Measurements from ENCODE around the gene AEBP2.

DNA sequence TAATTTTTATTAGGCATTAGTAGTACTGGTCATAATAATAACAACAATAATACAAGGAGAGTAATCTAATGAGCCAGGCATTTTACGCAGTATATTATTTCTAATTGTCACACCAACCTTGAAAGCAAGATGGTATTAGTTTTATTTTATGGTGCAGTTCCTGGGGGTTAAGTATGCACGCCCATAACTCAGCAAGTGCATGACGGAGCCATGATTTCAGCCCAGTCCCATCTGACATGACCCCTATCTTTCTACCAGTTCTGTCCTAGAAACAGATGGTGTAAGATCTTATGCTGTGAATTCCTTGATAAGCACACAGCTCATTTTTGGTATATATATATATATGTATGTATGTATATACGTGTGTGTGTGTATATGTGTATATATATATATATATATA is 106.0 kb downstream of the AEBP2 start:
- TF ChIP-seq, protein P1, sequence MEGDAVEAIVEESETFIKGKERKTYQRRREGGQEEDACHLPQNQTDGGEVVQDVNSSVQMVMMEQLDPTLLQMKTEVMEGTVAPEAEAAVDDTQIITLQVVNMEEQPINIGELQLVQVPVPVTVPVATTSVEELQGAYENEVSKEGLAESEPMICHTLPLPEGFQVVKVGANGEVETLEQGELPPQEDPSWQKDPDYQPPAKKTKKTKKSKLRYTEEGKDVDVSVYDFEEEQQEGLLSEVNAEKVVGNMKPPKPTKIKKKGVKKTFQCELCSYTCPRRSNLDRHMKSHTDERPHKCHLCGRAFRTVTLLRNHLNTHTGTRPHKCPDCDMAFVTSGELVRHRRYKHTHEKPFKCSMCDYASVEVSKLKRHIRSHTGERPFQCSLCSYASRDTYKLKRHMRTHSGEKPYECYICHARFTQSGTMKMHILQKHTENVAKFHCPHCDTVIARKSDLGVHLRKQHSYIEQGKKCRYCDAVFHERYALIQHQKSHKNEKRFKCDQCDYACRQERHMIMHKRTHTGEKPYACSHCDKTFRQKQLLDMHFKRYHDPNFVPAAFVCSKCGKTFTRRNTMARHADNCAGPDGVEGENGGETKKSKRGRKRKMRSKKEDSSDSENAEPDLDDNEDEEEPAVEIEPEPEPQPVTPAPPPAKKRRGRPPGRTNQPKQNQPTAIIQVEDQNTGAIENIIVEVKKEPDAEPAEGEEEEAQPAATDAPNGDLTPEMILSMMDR (IDR thresholded peaks at IDR 0.05; ENCODE audit: extremely low read depth in 1 of 2, insufficient read depth in 1 of 2, low read depth in 1 of 2, low read length in 2 of 2), result no peak
- TF ChIP-seq POLR2A (IDR thresholded peaks at IDR 0.05; ENCODE audit: low read depth, low read length), result no peak

Data from endothelial cell of umbilical vein (primary cell).